AG04449 (cell line): ENCODE results near the gene SPATS1.

Source experiments
- CTCF ChIA-PET: fragments of 350-600 bp; formaldehyde crosslinking; extraction: SDS; loops from one replicate; lab custom pipeline; 2021; ENCODE audit warnings: antibody characterized with exemption; lab: Yijun Ruan, JAX
- POLR2A ChIA-PET: fragments of 400-600, 350-600 bp; formaldehyde crosslinking; extraction: SDS; loops from one replicate; lab custom pipeline; 2020; ENCODE audit warnings: antibody characterized with exemption, inconsistent platforms; lab: Yijun Ruan, JAX
- DNase-seq: peaks from one replicate; pipeline ENCODE4 v3.0.0-alpha.2; 2010; ENCODE audit warnings: low read depth, low spot score
- H3K4me3 ChIP-seq: 2 replicates; pipeline ENCODE4 v1.5.1; 2011; ENCODE audit warnings: low read depth, mild to moderate bottlenecking, control low read depth, low read length
- CTCF ChIP-seq: IDR thresholded peaks from one replicate; pipeline ENCODE4 v1.5.1; 2011; ENCODE audit warnings: mild to moderate bottlenecking, moderate library complexity, low read length, control low read depth, inconsistent platforms; ENCODE audit not compliant: insufficient read depth; ENCODE audit errors: missing control alignments

Gene SPATS1

GRCh38 chr6:44387346-44388134, 45.1 kb downstream of the SPATS1 start, which contains the start of gene CDC5L:
Gene CDC5L, plus strand, starts transcription at chr6:44387706. Its CDS starts 118 bp downstream, at chr6:44387824.
- H3K4me3 ChIP-seq: peak within 1 kb of the TSS; percentile 91
- DNase-seq: peak; percentile 97
- POLR2A ChIA-PET: interaction anchor here (0.6 to 1.3 kb wide), 2 partner anchors 14 to 22 kb away, joined by 3 to 4 read pairs; no protein-coding TSS in a partner anchor
- TF ChIP-seq CTCF: no peak
- CTCF ChIA-PET: interaction anchor here (1.4 kb wide), 1 partner anchor 16 kb away, joined by 3 read pairs; no protein-coding TSS in a partner anchor

- ChIA-PET CTCF (no interaction called here), POLR2A (interaction anchor here (1.3 kb wide), 1 partner anchor 13 kb away, joined by 4 read pairs; no protein-coding TSS in a partner anchor)
- TF ChIP-seq CTCF: no peak
- no peak for DNase-seq
- peak overlapping the region; percentile 91 for H3K4me3 ChIP-seq
Observed at GRCh38 chr6:44388135-44388487, 45.7 kb downstream of the SPATS1 start.

GRCh38 chr6:44388887-44389286, 46.4 kb downstream of the SPATS1 start:
- POLR2A ChIA-PET: no interaction called here
- no peak for TF ChIP-seq CTCF
- peak overlapping the region; percentile 91 for H3K4me3 ChIP-seq
- DNase-seq: no peak
- CTCF ChIA-PET: interaction anchor here (0.7 kb wide), 1 partner anchor 267 kb away, joined by 3 read pairs; no protein-coding TSS in a partner anchor

GRCh38 chr6:44390158-44390683, 47.8 kb downstream of the SPATS1 start:
- DNase-seq: no peak
- ChIA-PET CTCF (no interaction called here), POLR2A (no interaction called here)
- no peak overlapping the region for H3K4me3 ChIP-seq
- TF ChIP-seq CTCF: no peak
